Gastroesophageal sphincter (tissue), 4 donors: ENCODE data around the gene PPP1R3A. TPM values are rescaled to one million over a fixed set of nuclear protein-coding genes. Genes with fewer than 3 reads are reported as not detected.

ENCODE experiments used
- ATAC-seq: fragments of 150-250 bp; one replicate; pipeline ENCODE4 v1.9.1; 2016; ENCODE audit warnings: mild to moderate bottlenecking, moderate library complexity
- H3K27ac ChIP-seq, 4 donors: fragments of 200-600 bp; sonication (generic) in 3 of 4; 1 replicate in 3 of 4; 2 replicates in 1 of 4; pipeline ENCODE4 v1.5.1; 2016 to 2019
- H3K27me3 ChIP-seq: fragments of 200-600 bp; sonication (generic); one replicate; pipeline ENCODE4 v1.5.1; 2019
- H3K36me3 ChIP-seq, 2 donors: fragments of 200-600 bp; sonication (generic); one replicate each; pipeline ENCODE4 v1.5.1; 2019; ENCODE audit warnings: control low read depth in 1 of 2
- H3K4me1 ChIP-seq, 3 donors: fragments of 200-600 bp; sonication (generic); 1 replicate in 2 of 3; 2 replicates in 1 of 3; pipeline ENCODE4 v1.5.1; 2016 to 2019; ENCODE audit warnings: control low read depth in 2 of 3
- H3K4me3 ChIP-seq, 2 donors: fragments of 200-600 bp; sonication (generic); one replicate each; pipeline ENCODE4 v1.5.1; 2019; ENCODE audit warnings: mild to moderate bottlenecking in 1 of 2, moderate library complexity in 1 of 2
- H3K9me3 ChIP-seq, 3 donors: fragments of 200-600 bp; sonication (generic); one replicate each; pipeline ENCODE4 v1.5.1; 2017 to 2019; ENCODE audit warnings: control low read depth in 2 of 3
- CTCF ChIP-seq, 4 experiments: fragments of 200-600 bp in 2 of 4; fragments of 450-650 bp in 2 of 4; sonication (generic) in 1 of 4; IDR thresholded peaks; one replicate each; pipeline ENCODE4 v1.5.1; 2017 to 2019; ENCODE audit warnings: antibody characterized with exemption in 4 of 4, mild to moderate bottlenecking in 2 of 4, moderate library complexity in 2 of 4
- EP300 ChIP-seq: sonication (generic); formaldehyde crosslinking; IDR thresholded peaks from one replicate; pipeline ENCODE4 v1.6.1; 2017; ENCODE audit warnings: antibody characterized with exemption, mild to moderate bottlenecking
- POLR2A ChIP-seq, 2 donors: fragments of 450-650 bp; IDR thresholded peaks; one replicate each; pipeline ENCODE4 v1.6.1; 2017; ENCODE audit warnings: antibody characterized with exemption in 2 of 2, mild to moderate bottlenecking in 2 of 2, moderate library complexity in 1 of 2
- POLR2AphosphoS5 ChIP-seq: sonication (generic); formaldehyde crosslinking; IDR thresholded peaks from one replicate; pipeline ENCODE4 v1.6.1; 2017; ENCODE audit warnings: antibody characterized with exemption
- WGBS, 2 donors: methylation state at CpG; one replicate each; pipeline ENCODE4 v1.1.5; 2018; ENCODE audit warnings: low coverage in 1 of 2; 5-methylcytosine and 5-hydroxymethylcytosine counted together
- total RNA-seq, 4 donors: library from RNA; depleted of rRNA; stranded (reverse); fragments of >200 nt; gene quantifications; one replicate each; pipeline ENCODE4 v1.1.0, GENCODE V29; 2016

The PPP1R3A gene, protein sequence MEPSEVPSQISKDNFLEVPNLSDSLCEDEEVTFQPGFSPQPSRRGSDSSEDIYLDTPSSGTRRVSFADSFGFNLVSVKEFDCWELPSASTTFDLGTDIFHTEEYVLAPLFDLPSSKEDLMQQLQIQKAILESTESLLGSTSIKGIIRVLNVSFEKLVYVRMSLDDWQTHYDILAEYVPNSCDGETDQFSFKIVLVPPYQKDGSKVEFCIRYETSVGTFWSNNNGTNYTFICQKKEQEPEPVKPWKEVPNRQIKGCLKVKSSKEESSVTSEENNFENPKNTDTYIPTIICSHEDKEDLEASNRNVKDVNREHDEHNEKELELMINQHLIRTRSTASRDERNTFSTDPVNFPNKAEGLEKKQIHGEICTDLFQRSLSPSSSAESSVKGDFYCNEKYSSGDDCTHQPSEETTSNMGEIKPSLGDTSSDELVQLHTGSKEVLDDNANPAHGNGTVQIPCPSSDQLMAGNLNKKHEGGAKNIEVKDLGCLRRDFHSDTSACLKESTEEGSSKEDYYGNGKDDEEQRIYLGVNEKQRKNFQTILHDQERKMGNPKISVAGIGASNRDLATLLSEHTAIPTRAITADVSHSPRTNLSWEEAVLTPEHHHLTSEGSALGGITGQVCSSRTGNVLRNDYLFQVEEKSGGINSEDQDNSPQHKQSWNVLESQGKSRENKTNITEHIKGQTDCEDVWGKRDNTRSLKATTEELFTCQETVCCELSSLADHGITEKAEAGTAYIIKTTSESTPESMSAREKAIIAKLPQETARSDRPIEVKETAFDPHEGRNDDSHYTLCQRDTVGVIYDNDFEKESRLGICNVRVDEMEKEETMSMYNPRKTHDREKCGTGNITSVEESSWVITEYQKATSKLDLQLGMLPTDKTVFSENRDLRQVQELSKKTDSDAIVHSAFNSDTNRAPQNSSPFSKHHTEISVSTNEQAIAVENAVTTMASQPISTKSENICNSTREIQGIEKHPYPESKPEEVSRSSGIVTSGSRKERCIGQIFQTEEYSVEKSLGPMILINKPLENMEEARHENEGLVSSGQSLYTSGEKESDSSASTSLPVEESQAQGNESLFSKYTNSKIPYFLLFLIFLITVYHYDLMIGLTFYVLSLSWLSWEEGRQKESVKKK
- under 1 TPM in 1 of 4 donors, not detected in 3; 0.54 TPM for total RNA-seq

DNA sequence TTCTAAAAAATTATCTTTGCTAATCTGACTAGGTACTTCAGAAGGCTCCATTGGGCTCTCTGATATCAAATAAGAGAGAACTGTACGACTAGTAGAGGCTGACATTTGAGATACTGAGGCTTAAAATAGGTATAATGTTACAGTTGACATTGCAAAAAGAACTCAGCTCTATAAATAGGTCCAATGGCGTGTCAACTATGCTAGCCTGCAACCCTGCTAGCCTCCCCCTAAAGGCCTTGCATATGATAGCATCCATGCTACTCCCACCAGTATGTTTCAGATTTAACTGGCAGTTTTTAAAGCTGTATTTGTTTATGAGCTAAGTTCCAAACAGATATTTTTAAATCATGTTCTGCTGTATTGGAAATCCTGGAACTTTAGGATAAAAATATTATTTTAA, at the start of gene PPP1R3A:
Gene PPP1R3A, minus strand, starts transcription at position 64 of the 400 bp plus-strand sequence. Its CDS starts 13 bp downstream, at position 51.
- ATAC-seq, result no peak
- TF ChIP-seq CTCF (IDR thresholded peaks at IDR 0.05) (no peak), POLR2A (IDR thresholded peaks at IDR 0.05) (no peak), POLR2AphosphoS5 (no peak), EP300 (no peak)
- Histone ChIP-seq H3K27ac (no peak within 1 kb of the TSS), H3K4me1 (no peaks in the 10 kb centered on the region), H3K9me3 (no peaks in the 10 kb centered on the region), H3K36me3 (no peaks in the 10 kb centered on the region), H3K27me3 (no peaks in the 10 kb centered on the region), H3K4me3 (no peak within 1 kb of the TSS)
- 41 to 46% methylated on average over 2 of the region's 2 CpGs for WGBS, 2 donors

- Histone ChIP-seq H3K36me3 (no peaks in the 10 kb centered on the region), H3K27me3 (no peaks in the 10 kb centered on the region), H3K4me1 (no peaks in the 10 kb centered on the region), H3K27ac (no peak overlapping the region), H3K4me3 (no peak overlapping the region), H3K9me3 (peaks cover 0 to 17% (median 0%) of the 10 kb centered on the region in 3 donors)
- 81 to 82% methylated on average over 2 of the region's 2 CpGs for WGBS, 2 donors
- no peak for ATAC-seq
- no peak for TF ChIP-seq POLR2AphosphoS5
- TF ChIP-seq EP300, result no peak
- no peak for TF ChIP-seq CTCF (IDR thresholded peaks at IDR 0.05)
- TF ChIP-seq POLR2A (IDR thresholded peaks at IDR 0.05), result no peak
These were observed 44.5 kb upstream of the PPP1R3A start for GRCh38 chr7:113963356-113963755.

GRCh38 chr7:113959910-113960309, 41.1 kb upstream of the PPP1R3A start:
- Histone ChIP-seq H3K9me3 (peaks cover 0 to 17% (median 0%) of the 10 kb centered on the region in 3 donors), H3K4me3 (no peak overlapping the region), H3K36me3 (no peaks in the 10 kb centered on the region), H3K27me3 (no peaks in the 10 kb centered on the region), H3K4me1 (no peaks in the 10 kb centered on the region), H3K27ac (no peak overlapping the region)
- WGBS, 2 donors, result 89 to 100% methylated on average over 2 of the region's 2 CpGs
- TF ChIP-seq POLR2A (IDR thresholded peaks at IDR 0.05), result no peak
- TF ChIP-seq CTCF (IDR thresholded peaks at IDR 0.05), result no peak
- no peak for TF ChIP-seq POLR2AphosphoS5
- TF ChIP-seq EP300, result no peak
- no peak for ATAC-seq

- Histone ChIP-seq H3K27ac (no peak overlapping the region), H3K36me3 (no peaks in the 10 kb centered on the region), H3K4me1 (no peaks in the 10 kb centered on the region), H3K4me3 (no peak overlapping the region), H3K9me3 (peaks cover 0 to 43% (median 0%) of the 10 kb centered on the region in 3 donors), H3K27me3 (no peaks in the 10 kb centered on the region)
- no peak for ATAC-seq
- TF ChIP-seq POLR2AphosphoS5, result no peak
- TF ChIP-seq CTCF (IDR thresholded peaks at IDR 0.05), result no peak
- TF ChIP-seq POLR2A (IDR thresholded peaks at IDR 0.05), result no peak
- TF ChIP-seq EP300, result no peak
- WGBS, 2 donors, result 100% methylated on average over 1 of the region's 2 CpGs
These were observed 36.3 kb upstream of the PPP1R3A start for GRCh38 chr7:113955157-113955556.
